GM19351 (cell line): ENCODE results near the gene PATJ.
"Not testable (repeated sequence)": the region's sequence is repeated elsewhere in the genome, so short reads cannot be mapped to it uniquely, and the experiment has no call there.

Source experiments
- ATAC-seq: cut with Tn5 transposase; IDR thresholded peaks from one replicate; pipeline ENCODE4 v1.9.1; 2021; ENCODE audit warnings: mild to moderate bottlenecking, moderate library complexity; ENCODE audit not compliant: unreplicated experiment

Gene PATJ

GRCh38 chr1:61741711-61742619 lies at the start of gene PATJ:
PATJ (plus strand) TSS chr1:61742480; CDS start chr1:61762893, 20,413 bp downstream.
- ATAC-seq, result peak; percentile 85

GRCh38 chr1:61699911-61700851 lies 42.1 kb upstream of the PATJ start:
- no peak for ATAC-seq

- no peak for ATAC-seq
These were observed 33.0 kb upstream of the PATJ start for GRCh38 chr1:61708953-61709907.

- ATAC-seq, result no peak
These were observed 32.4 kb upstream of the PATJ start for GRCh38 chr1:61709908-61710289.

GRCh38 chr1:61711257-61711656 lies 31.0 kb upstream of the PATJ start:
- ATAC-seq, result not testable (repeated sequence)

- ATAC-seq, result no peak
These were observed 30.3 kb upstream of the PATJ start for GRCh38 chr1:61711969-61712368.

- not testable (repeated sequence) for ATAC-seq
These were observed 23.1 kb upstream of the PATJ start for GRCh38 chr1:61718996-61719663.

GRCh38 chr1:61724506-61724812 lies 17.8 kb upstream of the PATJ start:
- ATAC-seq, result no peak

GRCh38 chr1:61724813-61725694 lies 17.2 kb upstream of the PATJ start, which contains the start of gene TM2D1:
TM2D1 (minus strand) TSS chr1:61725141; CDS start chr1:61725120, 21 bp downstream.
- peak; percentile 99 for ATAC-seq

GRCh38 chr1:61727544-61727943 lies 14.7 kb upstream of the PATJ start:
- ATAC-seq, result no peak

- ATAC-seq, result not testable (repeated sequence)
These were observed 11.6 kb upstream of the PATJ start for GRCh38 chr1:61730679-61731078.

GRCh38 chr1:61732726-61733125 lies 9.6 kb upstream of the PATJ start:
- no peak for ATAC-seq

GRCh38 chr1:61740751-61741700 lies 1.3 kb upstream of the PATJ start:
- ATAC-seq, result no peak

- ATAC-seq, result peak; percentile 48
These were observed 545 bp downstream of the PATJ start for GRCh38 chr1:61742620-61743430.

GRCh38 chr1:61743431-61743705 lies 1.1 kb downstream of the PATJ start:
- no peak for ATAC-seq

GRCh38 chr1:61743716-61744580 lies 1.7 kb downstream of the PATJ start:
- no peak for ATAC-seq
